OCI-M2 (cell line): ENCODE results near the gene EGFL7.
"Not testable (repeated sequence)": the region's sequence is repeated elsewhere in the genome, so short reads cannot be mapped to it uniquely, and the experiment has no call there.

Experiments
- DNase-seq: peaks from one replicate; lab custom pipeline; 2025; ENCODE audit not compliant: unreplicated experiment; lab: John Stamatoyannopoulos, UW

The EGFL7 gene

GRCh38 chr9:136624184-136624951 is 38.3 kb upstream of the EGFL7 start:
- no peak for DNase-seq

GRCh38 chr9:136625101-136626065 is 37.3 kb upstream of the EGFL7 start:
- DNase-seq = no peak

- DNase-seq = no peak
Measured at GRCh38 chr9:136626066-136626725, 36.5 kb upstream of the EGFL7 start.

GRCh38 chr9:136626740-136627642 is 35.7 kb upstream of the EGFL7 start:
- no peak for DNase-seq

GRCh38 chr9:136627703-136628102 is 35.0 kb upstream of the EGFL7 start:
- no peak for DNase-seq

GRCh38 chr9:136628268-136628667 is 34.4 kb upstream of the EGFL7 start:
- DNase-seq = no peak

GRCh38 chr9:136629001-136629878 is 33.5 kb upstream of the EGFL7 start:
- DNase-seq = no peak

- DNase-seq = no peak
Measured at GRCh38 chr9:136629879-136630661, 32.6 kb upstream of the EGFL7 start.

- DNase-seq = no peak
Measured at GRCh38 chr9:136630662-136630992, 32.1 kb upstream of the EGFL7 start.

- no peak for DNase-seq
Measured at GRCh38 chr9:136631038-136632000, 31.4 kb upstream of the EGFL7 start.

- DNase-seq = not testable (repeated sequence)
Measured at GRCh38 chr9:136632072-136632471, 30.6 kb upstream of the EGFL7 start.

GRCh38 chr9:136632491-136633106 is 30.1 kb upstream of the EGFL7 start:
- DNase-seq = not testable (repeated sequence)

- DNase-seq = no peak
Measured at GRCh38 chr9:136634904-136635303, 27.8 kb upstream of the EGFL7 start.

- no peak for DNase-seq
Measured at GRCh38 chr9:136640171-136641111, 22.3 kb upstream of the EGFL7 start.

- DNase-seq = no peak
Measured at GRCh38 chr9:136642439-136642921, 20.2 kb upstream of the EGFL7 start.
